GM13977 (cell line): Measurements from ENCODE around the gene PRSS53.

Source experiments
- DNase-seq: peaks from one replicate; pipeline ENCODE4 v3.0.0; 2012; ENCODE audit warnings: low spot score
- in situ Hi-C: fragments of 300-500 bp; cut with MboI; formaldehyde crosslinking; loops from one replicate; pipeline ENCODE4 v1.12.0; 2022; ENCODE audit warnings: low sequenced_read_pairs, low pct_unique_long_range_greater_than_20kb, mixed read lengths, inconsistent platforms; ENCODE audit not compliant: unreplicated experiment
- TF ChIP-seq, protein P1 (sequence below): IDR thresholded peaks from 2 replicates; pipeline ENCODE4 v1.5.1; 2012; ENCODE audit warnings: mild to moderate bottlenecking, control low read depth; ENCODE audit not compliant: insufficient read depth; ENCODE audit errors: extremely low read depth, missing control alignments

Gene PRSS53

DNA sequence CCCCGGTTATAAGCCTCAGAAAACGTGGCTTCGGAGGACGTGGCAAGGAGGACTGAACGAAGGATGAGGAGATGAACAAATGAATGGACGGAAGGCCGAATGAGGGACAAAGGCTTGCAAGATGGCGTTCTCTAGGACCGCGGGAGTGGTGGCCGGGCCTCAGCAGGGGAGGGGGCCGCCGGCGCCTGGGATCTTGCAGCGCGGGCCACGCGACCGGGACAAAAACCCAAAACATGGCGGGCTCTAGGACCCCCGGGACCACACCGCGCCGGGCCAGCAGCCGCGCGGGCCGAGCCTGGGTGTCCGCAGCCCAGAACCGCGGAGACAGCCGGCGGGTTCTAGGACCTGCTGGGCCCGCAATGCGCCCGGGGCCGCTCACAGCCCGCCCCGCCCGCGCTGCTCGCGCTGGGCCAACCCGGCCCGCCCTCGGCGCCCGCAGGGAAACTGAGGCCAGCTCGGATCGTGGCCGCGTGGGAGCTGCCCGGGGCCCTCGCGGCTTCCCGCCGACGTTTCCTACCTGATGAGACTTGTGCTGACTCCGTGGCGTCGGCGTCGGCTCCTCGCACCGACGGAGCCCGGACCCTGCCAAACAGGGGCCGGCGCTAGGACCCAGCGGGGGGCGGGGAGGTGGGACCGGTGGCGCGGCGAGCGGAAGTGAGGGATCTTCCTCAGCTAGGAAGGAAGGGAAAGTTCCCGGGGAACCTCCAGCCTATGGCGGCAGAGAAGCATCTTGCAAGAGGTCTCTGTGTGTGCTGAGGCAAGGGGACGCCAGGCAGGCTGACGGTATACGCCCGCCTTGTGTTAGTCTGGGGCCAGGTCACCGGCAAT lies 15.4 kb downstream of the PRSS53 start:
- in situ Hi-C loops = no loop called here

DNA sequence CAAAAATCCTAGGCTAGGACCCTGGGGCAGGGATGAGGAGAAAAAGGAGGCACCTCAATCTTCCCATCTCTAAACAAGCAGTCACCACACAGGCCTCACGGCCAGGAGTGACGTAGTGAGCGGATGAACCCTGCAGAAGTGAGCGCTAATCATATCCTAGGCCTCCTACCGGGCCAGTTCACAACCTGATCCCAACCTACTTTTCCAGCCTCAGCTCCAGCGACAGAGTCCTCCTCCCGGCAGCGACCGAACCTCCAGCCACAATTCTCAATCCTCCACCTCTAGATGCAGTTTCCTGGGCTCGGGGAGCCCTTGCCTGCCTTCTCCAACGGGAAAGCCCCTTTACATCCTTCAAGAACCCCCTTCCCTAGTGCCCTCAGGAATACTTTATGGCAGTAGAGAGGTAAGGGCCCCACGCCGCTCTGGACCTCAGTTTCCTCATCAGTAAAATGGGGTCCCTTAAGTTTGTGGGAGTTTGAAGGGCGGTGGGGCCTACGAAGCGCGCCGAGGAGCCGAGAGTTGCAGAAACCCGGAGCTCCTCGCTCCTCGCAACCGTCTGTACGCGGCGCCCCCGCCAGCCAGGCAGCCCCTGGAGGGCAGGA lies 16.1 kb downstream of the PRSS53 start:
- in situ Hi-C loops = no loop called here
- TF ChIP-seq, protein P1, sequence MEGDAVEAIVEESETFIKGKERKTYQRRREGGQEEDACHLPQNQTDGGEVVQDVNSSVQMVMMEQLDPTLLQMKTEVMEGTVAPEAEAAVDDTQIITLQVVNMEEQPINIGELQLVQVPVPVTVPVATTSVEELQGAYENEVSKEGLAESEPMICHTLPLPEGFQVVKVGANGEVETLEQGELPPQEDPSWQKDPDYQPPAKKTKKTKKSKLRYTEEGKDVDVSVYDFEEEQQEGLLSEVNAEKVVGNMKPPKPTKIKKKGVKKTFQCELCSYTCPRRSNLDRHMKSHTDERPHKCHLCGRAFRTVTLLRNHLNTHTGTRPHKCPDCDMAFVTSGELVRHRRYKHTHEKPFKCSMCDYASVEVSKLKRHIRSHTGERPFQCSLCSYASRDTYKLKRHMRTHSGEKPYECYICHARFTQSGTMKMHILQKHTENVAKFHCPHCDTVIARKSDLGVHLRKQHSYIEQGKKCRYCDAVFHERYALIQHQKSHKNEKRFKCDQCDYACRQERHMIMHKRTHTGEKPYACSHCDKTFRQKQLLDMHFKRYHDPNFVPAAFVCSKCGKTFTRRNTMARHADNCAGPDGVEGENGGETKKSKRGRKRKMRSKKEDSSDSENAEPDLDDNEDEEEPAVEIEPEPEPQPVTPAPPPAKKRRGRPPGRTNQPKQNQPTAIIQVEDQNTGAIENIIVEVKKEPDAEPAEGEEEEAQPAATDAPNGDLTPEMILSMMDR = no peak
- DNase-seq = no peak

More for the DNA sequence above, 15.4 kb downstream of the PRSS53 start:
- peak; percentile 92 for DNase-seq
- TF ChIP-seq, protein P1 = no peak

DNA sequence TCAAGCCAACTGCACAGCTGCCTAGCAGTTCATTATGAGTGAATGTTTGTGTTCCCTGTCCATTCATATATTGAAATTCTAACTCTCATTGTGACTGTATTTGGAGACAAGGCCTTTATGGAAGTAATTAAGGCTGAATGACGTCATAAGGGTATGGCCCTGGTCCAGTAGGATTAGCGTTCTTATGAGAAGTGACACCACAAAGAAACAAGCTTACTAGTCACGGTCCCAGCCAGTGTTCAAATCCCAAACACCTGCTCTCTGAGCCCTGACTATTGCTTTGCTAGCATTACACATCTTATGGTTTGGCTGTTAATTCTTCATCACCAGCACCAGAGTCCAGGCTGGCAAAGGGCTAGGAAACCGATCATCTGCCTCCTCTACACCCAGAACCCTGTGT lies 16.9 kb downstream of the PRSS53 start:
- TF ChIP-seq, protein P1 = no peak
- in situ Hi-C loops = no loop called here
- DNase-seq = no peak

DNA sequence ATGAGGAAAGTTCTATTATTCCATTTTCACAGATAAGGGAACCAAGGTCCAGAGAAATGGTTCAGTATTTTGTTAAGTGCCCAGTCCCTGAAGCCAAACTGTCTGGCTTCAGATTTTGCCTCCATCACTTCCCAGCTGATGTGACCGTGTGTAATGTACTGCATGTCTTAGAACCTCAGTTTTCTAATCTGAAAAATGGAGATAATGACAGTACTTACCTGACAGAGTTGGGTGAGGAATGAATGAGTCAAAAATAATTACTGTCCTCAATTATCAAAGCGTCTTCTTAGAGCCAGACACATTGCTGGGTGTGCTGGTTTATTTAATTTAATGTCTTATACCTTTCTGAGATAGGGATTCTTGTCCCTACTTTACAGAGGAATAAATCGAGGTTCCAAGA lies 21.4 kb downstream of the PRSS53 start:
- no peak for DNase-seq
- in situ Hi-C loops = no loop called here
- TF ChIP-seq, protein P1 = no peak

DNA sequence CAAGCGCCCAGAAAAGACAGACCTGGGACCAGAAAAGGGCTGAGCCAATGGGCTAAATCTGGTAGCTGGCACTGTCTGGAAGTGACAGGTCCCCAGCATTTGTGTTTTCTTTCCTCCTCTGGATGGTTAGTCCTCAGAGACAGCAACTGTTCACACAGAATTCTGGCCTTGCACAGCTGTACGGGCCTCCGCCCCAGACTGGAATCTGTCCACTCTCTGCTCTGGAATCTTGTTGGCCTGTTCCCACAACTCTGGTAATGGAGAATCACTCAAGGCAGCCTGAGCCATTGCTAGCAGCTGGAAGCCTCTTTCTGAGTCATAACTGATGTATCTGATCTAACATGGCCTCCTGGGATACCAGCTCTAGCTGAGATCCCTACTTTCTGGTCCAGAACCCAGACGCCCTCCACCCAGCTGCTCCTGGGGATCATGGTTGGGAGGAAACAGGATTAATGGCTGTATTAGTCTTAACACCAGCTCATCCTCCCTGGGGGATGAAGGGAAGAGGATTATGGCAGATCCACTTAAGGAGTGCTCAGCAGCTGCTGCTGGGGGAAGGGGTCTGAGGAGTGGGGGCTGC lies 23.8 kb downstream of the PRSS53 start:
- no peak for DNase-seq
- in situ Hi-C loops = no loop called here
- TF ChIP-seq, protein P1 = no peak

DNA sequence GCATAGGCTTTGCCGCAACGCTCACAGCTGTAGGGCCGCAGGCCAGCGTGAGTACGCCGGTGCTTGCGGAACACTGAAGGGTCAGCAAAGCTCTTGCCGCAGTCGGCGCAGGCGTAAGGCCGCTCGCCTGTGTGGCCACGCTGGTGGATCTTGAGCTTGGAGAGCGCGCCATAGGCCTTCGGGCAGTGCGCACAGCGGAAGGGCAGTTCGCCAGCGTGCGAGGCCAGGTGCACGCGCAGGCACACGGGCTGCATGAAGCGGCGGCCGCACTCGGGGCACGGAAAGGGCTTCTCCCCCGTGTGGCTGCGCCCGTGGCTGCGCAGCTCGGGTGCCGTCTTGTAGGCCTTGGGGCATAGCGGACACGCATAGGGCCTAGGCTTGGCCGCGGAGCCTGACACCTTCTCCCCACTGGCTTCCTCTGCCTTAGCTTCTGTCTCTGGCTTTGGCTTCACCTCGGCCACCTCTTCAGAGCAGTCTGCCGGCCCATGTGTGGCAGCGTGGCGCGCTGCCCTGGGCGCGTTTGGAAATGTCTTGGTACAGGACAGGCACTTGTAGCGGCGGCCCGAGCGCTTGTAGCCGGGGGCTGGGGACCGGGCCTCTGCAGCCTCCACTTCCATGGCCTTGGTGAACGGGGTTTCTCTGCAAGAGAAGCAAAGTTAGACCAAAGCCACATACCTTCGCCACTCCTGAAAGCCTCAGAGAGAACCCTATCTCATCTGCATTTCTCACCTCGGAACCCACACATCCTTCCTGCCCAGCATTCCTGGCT lies 24.7 kb downstream of the PRSS53 start:
- TF ChIP-seq, protein P1 = no peak
- no peak for DNase-seq
- in situ Hi-C loops = no loop called here
